ENCODE measurements around the gene BCAP29.

DNA sequence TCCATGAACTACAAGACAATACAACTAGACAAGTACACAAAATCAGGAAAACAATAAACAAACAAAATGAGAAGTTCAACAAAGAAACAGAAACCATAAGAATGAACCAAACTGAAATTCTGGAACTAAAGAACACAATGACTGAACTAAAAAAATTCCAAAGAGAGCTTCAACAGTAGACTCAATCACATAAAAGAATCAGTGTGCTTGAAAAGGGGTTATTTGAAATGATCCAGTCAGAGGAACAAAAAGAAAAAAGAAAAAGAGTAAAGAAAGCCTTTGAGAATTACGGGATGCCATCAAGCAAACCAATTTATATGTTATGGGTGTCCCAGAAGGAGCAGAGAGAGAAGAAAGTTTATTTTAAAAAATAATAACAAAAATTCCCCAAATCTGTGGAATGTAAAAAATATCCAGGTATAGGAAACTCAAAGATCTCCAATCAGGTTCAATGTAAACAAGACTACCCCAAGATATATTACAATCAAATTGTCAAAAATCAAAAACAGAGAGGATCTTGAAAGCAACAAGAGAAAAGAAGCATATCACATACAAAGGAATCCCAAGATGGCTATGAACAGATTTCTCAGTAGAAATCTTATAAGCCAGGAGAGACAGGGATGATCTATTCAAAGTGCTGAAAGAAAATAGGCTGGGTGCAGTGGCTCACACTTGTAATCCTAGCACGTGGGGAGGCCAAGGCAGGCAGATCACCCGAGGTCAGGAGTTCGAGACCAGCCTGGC lies 35.0 kb upstream of the BCAP29 start:
- TF ChIP-seq, protein P1, sequence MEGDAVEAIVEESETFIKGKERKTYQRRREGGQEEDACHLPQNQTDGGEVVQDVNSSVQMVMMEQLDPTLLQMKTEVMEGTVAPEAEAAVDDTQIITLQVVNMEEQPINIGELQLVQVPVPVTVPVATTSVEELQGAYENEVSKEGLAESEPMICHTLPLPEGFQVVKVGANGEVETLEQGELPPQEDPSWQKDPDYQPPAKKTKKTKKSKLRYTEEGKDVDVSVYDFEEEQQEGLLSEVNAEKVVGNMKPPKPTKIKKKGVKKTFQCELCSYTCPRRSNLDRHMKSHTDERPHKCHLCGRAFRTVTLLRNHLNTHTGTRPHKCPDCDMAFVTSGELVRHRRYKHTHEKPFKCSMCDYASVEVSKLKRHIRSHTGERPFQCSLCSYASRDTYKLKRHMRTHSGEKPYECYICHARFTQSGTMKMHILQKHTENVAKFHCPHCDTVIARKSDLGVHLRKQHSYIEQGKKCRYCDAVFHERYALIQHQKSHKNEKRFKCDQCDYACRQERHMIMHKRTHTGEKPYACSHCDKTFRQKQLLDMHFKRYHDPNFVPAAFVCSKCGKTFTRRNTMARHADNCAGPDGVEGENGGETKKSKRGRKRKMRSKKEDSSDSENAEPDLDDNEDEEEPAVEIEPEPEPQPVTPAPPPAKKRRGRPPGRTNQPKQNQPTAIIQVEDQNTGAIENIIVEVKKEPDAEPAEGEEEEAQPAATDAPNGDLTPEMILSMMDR (IDR thresholded peaks at IDR 0.05; ENCODE audit: extremely low read depth in 1 of 2, insufficient read depth in 1 of 2, low read depth in 1 of 2, low read length in 2 of 2) = no peak
- no peak for TF ChIP-seq POLR2A (IDR thresholded peaks at IDR 0.05; ENCODE audit: low read depth, low read length)
- no peak for TF ChIP-seq POLR2AphosphoS5 (IDR thresholded peaks at IDR 0.05; ENCODE audit: insufficient read depth, low read depth, low read length)

Measured in endothelial cell of umbilical vein (primary cell).